T47D (cell line): ENCODE measurements around the gene TOX2.

Experiments
- DNase-seq, 2 experiments: peaks; one replicate each; pipeline versions ENCODE4 v3.0.0 to v3.0.0-alpha.2; 2011 to 2012; ENCODE audit warnings: low read depth in 1 of 2, low spot score in 1 of 2
- JUND ChIP-seq: IDR thresholded peaks from 2 replicates; pipeline ENCODE4 v1.6.1; 2012; ENCODE audit warnings: low read depth
- in situ Hi-C: cut with HindIII; loops from 2 replicates; pipeline ENCODE4 v1.10.0; 2016; ENCODE audit warnings: low sequenced_read_pairs, low pct_unique_long_range_greater_than_20kb

The TOX2 gene

DNA sequence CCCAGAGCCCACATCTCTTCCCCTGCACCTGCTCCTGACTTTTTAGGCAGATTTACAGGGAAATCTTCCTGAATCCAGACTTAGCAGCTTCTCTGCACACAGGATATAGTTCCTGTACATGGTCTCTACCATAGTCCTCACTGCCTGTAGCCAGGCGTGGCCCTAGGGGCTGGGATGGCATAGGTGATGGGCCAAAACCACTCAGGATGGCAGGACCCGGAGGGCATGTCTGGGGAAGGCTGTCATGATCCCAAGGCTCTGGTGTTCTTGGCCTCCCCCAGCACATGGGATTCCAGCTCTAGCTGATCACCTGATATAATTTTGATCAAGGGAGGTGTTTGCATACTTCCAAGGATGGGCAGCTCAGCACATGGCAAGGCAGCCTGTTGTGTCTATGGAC is 58.0 kb downstream of the TOX2 start:
- TF ChIP-seq JUND: no peak
- DNase-seq: no peak
- in situ Hi-C loops: no loop called here

DNA sequence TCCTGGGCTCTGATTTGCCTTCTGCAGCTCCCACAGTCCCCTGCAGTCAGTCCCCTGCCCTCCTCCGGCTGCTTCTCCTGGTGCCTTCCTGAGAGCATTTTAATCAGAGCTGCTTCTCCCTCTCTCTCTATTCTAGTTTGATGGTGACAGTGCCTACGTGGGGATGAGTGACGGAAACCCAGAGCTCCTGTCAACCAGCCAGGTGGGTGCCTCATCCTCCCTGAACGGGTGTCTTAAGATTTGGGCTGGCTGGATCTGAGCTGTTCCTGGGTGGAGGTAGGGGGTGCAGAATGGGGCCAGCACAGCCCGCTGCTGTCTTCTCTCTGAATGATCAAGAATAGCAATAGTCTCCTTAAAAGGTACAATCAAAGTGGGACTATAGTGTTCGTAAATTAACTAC is 58.6 kb downstream of the TOX2 start:
- TF ChIP-seq JUND: no peak
- in situ Hi-C loops: no loop called here

DNA sequence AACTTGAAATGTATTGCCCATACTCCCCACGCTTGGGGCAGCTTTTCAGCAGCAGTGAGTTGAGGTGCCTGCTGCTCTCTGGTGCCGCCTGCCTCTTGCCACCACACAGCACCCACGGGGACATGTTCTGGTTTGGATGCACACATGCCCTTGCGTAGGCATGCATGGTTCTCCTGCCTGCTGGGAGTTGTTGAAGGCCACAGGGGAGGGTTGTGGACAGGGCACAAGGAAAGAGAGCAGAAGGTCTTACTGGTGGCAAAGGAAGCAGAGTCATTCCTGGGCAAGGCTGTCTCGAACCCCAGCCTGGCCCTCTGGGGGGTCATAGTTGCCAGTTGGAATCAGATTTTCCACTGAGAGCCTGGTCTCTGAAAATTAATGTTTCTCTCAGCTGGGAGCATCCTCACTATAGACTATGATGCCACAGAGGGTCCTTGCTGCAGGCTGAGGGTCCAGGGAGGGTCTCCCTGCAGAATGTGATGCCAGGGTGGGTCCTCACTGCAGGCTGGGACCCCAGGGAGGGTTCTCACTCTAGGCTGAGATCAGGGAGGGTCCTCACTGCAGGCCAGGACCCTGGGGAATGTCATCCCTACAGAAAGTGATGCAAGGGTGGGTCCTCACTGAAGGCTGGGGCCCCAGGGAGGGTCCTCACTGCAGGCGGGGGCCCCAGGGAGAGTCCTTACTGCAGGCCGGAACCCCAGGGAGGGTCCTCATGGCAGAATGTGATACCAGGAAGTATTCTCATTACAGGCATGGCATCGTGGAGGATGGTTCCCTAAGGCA is 59.2 kb downstream of the TOX2 start:
- TF ChIP-seq JUND: no peak
- in situ Hi-C loops: no loop called here
- no peak for DNase-seq

More for the DNA sequence above, 58.6 kb downstream of the TOX2 start:
- DNase-seq: no peak

DNA sequence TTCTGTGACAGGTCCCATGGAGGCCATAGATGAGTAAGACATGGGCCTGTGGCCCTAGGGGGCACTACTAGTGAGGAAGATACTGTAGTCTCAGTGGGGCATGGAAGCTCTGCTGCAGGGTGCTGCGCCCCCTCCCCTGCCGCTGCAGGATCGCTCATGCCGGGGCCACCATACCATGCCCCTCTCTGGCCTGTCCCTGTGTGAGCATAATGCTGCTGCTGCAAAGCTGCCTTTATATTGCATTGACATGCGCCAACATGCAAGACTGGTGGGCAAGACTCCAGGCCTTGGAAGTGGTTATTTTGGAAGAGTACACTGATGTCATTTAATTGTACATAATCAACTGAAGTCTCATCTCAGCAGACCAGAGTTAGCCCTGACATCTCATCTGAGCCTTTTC is 60.0 kb downstream of the TOX2 start:
- in situ Hi-C loops: no loop called here
- no peak for TF ChIP-seq JUND

DNA sequence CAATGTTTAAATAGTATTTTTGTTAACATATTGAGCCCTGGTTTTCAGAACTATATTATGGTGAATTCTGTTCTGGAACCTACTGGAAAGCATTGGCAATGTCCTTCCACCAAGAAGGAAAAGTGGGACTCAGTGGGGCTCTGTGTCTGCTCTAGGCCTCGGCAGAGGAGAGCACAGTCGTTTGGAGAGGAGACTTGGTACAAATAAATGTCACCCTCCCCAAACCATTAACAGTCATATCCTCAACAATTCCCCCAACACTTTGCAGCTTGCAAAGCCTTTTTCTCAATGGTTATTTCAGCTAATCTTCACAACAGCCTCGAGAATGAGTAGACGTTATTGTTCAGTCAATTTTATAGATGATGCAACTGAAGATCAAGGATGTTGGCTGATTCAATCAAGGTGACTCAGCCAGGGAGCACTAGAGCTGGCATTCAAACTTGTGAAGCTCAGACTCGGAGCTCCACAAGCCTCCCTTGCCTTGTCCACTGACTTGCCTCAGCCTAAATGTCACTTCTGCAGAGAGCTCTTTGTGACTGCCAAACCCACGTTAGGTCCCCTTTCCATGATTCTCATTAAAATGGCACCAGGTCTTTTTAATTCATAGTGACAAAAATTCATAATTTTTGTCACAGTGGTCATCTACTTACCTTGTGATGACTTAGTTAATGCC is 60.6 kb downstream of the TOX2 start:
- no peak for TF ChIP-seq JUND
- peak in 1 of 2 experiments; percentile 36 for DNase-seq
- in situ Hi-C loops: no loop called here

More for the DNA sequence above, 60.0 kb downstream of the TOX2 start:
- DNase-seq: no peak

DNA sequence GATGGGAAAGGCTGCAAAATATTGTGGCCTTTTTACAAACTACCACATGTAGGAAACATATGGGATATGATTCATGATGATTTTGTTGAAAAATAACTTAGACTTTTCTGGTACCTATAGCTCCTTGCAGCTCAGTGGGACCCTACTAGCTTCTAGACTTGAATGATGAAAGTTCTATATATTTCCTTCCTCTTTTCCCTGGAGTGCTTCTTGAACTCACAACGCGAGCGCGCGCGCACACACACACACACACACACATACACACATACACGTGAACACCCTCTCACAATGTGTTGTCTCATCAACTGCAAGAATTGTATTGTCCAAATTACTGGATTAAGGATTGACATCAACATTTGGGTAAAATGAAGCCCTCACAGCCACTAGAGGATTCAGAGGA is 61.9 kb downstream of the TOX2 start:
- in situ Hi-C loops: no loop called here
- DNase-seq: no peak
- TF ChIP-seq JUND: no peak

DNA sequence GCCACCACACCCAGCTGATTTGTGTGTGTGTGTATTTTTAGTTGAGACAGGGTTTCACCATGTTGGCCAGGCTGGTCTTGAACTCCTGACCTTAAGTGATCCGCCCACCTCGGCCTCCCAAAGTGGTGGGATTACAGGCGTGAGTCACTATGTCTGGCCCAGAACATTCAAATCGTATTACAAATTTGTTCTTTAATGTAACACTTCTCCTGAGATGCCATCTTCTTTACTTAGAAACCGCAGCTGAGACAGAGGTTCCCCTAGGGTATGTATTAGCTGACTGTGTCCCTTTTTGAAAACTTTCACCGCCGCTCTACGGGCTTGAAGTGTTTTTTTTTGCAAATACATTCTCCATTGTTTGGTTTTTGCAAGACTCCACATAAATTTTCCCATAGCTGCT is 62.6 kb downstream of the TOX2 start:
- in situ Hi-C loops: no loop called here
- DNase-seq: no peak
- no peak for TF ChIP-seq JUND

DNA sequence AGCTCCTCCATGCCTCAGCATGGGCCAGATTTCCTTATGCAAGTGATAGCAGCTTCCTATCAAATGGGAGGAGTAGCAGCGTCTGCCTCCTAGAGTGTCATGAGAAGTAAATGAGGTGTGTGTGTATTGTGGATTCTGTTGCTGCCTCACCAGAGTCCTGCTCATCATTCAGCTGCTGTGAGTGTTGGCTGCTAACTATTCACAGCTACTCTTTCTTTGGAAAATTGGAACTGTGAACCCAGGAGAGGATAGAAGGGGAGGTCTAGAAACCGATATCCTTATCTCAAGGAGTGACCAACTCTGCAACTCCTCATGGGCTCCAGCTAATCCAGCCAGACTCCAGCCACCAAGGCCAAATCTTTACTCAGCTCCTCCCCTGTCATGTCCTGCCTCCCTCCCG is 63.3 kb downstream of the TOX2 start:
- in situ Hi-C loops: no loop called here
- TF ChIP-seq JUND: no peak
- DNase-seq: no peak

DNA sequence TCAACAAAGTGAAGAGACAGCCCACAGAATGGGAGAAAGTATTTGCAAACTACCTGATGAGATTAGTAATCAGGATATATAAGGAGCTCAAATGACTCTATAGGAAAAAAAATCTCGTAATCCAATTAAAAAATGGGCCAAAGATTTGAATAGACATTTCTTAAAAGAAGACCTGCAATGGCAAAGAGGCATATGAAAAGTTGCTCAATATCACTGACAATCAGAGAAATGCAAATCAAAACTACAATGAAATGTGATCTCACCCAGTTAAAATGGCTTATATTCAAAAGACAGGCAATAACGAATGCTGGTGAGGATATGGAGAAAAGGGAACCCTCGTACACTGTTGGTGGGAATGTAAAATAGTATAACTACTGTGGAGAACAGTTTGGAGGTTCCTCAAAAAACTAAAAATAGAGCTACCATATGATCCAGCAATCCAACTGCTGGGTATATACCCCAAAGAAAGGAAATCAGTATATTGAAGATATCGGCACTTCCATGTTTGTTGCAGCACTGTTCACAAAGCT is 65.0 kb downstream of the TOX2 start:
- no peak for TF ChIP-seq JUND
- no peak for DNase-seq
- in situ Hi-C loops: no loop called here

DNA sequence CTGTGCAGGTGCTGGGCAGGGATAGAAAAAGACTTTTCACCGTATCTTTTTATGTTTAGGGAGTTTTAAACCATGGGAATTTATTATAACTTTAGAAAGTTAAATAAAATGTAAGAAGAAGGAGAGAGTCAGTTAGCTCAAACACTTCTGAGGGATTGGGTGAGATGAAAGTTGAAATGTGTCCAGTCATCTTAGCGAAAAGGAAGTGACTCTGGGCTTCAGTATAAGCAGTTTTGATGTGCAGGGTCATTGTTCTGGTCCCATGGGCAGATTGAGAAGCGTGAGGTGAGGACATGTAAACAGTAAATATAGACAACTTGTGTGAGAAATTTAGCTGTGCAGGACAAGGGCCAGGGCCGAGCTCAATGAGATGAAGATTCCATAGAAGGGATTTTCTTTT is 66.9 kb downstream of the TOX2 start:
- no peak for DNase-seq
- no peak for TF ChIP-seq JUND
- in situ Hi-C loops: no loop called here

DNA sequence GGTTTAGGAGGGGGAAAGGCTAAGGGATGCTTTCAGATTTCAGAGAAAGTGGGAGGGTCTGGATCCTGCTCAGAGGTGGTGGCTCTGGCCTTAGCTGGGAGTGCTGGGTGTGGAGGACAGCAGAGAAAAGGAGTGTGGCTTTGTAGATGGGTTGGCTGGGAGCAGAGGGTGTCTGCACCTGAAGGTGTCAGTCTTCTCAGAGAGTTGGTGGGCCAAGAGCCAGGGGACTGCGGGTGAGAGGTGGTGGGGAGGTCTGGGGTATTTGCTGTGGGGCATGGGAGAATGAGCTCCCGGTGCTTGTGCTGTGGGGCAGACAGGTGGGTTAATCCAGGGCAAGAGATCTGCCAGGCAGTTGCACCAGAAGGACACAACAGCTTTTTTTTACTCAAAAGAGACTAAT is 67.4 kb downstream of the TOX2 start:
- no peak for DNase-seq
- TF ChIP-seq JUND: no peak
- in situ Hi-C loops: no loop called here

DNA sequence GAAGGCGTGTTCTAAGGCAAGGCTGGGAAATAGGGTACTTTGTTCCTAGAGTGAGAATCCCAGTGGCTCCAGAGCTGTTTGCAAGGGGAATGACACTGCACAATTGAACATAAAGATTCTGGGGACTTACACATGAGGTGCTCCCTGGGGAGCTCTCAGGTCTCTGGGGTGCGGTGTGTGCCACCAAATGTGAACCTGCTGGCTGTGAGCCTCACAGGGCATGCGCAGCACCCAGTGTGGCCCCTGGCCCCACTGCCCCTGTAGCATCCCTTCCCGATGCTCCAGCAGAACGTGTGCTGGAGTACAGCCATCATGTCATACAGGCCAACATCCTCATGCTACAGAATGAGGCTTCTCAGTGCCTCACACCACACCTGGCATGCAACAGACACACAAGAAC is 68.2 kb downstream of the TOX2 start:
- DNase-seq: no peak
- in situ Hi-C loops: no loop called here
- TF ChIP-seq JUND: no peak

DNA sequence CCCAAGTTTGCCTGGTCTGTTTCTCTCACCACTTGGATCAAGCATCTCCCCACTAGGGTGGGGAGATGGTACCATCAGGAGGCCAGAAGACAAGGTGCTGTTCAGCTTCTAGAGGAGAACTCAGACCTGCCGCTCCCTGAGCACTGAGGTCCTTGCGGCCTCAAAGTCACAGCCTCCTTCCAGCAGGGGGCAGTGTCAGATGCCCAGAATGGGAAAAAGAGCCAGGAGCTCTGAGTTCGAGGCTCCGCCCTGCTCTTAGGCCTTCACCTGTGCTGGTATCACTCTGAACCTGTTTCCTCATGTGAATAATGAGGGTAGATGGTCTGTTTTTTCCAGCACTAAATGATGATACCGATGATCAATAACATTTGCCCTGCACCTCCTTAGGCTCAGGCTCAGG is 68.7 kb downstream of the TOX2 start:
- no peak for TF ChIP-seq JUND
- in situ Hi-C loops: no loop called here
- DNase-seq: no peak
